NCI-H2081 treated with DMSO at 0.1 percent for 48 hours (cell line): Measurements from ENCODE around the gene EFL1.

Source experiments
- DNase-seq: peaks from one replicate; lab custom pipeline; 2025; lab: John Stamatoyannopoulos, UW

EFL1 gene

DNA sequence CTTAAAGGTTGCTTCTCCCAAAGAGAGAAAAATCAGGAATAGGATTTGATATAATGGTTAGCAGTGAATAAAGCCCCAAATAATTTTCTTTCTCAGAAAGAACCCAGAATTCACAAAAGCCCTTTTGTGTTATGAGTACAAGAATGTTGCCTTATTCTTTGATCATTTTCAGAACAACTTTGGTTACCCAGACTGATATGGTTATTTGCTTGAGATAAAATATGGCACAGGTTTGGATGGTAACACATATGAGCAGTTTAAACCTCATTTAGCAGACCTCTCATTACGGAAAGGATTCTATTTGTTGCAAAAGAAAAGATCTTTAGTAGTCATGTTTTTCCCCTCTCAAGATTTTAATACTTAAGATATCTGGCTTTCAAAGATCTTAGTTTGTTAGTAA lies 111.9 kb downstream of the EFL1 start:
- DNase-seq = no peak

DNA sequence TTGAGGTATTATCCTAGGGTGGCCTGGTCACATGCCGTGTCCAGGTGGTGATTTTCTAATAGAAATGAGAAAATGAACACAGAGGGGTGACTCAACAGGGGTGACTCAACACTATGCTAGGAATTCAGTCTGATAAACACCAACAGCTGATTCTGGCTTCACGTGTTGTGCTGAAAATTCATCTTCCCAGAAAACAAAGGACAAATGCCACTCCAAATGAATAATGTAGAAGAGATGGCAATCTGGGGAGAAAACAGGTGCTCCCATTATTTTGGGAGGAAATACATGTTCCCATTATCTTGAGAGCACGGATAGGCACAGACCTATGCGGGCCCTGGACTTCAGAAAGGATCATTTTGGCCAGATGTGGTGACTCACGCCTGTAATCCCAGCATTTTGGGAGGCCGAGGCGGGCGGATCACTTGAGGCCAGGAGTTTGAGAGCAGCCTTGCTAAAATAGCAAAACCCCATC lies 115.5 kb downstream of the EFL1 start:
- no peak for DNase-seq

DNA sequence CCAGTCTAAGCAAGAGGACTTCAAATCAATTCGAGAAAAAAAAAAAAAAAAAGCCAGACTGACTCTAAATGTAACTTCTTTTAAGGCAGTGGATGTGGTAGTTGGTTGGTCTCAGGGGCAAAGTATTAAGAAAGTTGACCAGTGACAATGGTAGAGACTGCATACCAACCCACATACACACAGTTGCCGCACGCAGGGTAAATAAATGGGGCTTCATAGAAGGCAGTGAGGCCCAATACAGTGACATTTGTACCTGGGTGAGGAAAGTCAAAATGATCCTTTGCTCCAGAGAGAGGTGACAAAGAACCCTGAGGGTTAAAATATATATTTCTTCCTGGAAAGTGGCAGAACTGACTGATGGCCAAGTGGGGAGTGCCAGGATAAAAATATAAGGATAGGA lies 116.0 kb downstream of the EFL1 start:
- no peak for DNase-seq

DNA sequence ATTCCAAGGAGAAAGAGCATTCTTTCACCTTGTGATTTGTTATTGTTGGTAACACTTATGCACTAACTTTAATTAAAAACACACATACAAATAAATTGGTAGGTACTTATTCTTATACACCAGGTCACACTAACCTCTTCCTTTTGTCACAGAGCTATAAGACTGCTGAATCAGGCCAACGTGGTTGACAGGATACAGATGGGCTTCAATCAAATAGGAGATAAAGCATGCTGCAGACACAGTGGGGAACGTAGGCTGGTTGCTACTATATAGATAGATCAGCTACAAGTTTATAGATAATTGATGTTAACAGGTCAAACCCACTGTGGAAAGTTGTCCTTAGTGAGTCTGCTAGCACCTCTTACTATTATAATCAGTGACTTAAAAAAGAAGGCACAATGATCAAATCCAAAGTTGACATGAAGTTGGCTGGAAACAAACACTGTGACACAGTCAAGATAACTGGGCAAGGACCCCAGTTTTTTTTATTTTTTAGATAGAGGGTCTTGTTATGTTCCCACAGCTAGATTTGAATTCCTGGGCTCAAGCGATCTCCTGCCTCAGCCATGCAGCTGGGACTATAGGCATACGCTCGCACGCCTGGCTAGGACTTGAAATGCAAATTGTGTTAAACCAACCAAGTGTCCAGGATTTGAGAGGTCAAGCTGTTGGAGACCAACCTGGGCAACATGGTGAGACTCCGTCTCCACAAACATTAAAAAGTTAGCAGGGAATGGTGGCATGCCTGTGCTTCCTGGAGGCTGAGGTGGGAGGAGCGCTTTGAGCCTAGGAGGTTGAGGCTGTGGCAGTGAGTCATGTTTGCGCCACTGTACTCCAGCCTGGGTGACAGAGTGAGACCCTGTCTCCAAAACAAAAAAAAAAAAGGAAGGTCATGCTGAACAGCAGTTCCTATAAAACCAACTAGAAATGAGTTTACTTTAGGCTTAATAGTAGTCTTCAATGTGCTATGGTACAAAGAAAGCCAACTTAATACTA lies 118.8 kb downstream of the EFL1 start:
- DNase-seq = no peak

DNA sequence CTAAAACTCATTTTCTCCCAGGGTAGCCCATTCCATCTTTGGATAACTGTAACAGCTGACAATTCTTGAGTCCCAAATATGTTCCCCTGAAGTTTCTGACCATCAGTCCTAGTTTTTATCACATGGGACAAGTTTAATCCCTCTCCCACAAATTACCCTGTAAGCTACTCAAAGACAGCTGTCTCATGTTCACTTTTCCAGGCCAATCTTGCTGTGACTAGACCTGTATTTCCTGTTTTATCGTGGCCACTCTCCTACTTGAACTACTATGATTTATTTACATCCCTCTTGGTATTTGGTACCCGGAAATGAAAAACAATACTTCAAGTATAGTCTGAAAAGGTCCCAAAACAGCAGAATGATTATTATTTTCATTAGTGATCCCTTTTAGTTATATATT lies 121.6 kb downstream of the EFL1 start:
- no peak for DNase-seq

DNA sequence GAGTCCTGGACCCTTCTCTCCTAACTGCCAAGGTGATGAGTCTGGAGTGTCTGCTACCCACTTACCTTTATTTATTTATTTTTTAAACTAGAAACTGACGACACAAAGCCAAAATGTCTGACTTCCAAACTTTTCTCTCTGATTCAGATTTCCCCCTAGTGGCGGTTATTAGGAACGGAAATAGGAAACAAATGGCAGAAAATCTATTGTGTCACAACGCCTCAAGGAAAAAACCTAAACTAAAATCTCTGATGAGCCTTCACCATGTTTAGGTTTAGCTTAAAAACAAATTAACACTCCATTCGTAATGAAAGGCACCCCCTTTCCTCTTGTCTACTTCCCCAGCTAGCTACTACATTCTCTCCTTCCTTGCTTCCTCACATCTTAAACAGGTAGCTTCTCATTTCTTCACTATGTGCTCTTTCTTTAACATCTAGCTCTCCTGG lies 122.7 kb downstream of the EFL1 start:
- DNase-seq = peak; percentile 23

DNA sequence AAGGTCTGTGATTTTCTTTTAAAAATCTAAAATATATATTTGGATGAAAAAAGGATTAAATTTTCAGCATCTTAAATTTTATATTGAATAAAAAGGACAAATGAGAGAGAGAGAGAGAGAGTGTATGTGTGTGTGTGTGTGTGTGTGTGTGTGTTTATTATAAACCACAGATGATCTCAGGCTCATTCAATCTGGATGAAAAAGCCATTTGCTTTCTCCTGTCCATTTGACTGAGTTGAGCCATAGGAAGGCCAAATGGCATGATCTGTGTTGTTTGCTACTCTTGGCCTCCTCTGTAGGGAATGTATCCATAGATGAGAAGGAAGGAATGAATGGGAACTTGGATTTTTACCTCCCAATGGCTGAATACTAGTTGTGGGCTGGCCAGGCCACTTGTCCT lies 124.2 kb downstream of the EFL1 start:
- no peak for DNase-seq

DNA sequence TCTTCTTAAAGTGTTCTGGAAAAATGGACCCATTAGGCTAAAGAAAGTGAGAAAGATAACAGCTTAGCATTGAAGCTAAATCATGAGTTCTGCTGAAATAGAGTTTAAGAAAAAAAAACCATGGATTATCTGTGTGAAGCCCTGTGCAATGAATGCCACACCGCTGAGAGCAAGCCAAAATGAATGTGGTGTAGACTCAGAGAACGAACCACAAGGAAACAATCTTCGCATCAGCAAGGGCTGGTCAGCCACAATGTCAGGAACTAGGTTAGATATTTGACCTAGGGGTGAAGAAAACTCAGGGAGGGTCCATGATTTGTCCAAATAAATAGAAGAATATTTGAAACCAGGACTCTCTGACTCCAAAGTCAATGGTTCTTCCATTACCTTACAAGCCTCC lies 125.3 kb downstream of the EFL1 start:
- no peak for DNase-seq

DNA sequence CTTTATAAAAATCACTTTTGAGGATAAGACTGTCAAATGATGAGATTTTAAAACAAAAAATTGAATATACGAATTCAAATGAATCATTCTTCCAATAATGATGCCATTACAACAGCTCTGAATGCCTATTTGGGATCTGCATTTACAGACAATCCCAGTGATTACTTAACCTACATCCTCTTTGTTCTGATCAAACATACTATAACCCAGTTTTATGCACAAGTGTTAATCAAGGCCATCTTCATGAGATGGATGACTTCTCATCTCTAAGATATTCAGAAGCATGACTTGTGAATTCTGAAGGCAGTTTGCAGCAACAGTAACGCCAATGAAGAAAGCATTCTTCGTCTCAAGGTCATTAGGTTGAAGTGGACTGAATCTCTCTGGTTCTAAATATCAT lies 126.4 kb downstream of the EFL1 start:
- no peak for DNase-seq

DNA sequence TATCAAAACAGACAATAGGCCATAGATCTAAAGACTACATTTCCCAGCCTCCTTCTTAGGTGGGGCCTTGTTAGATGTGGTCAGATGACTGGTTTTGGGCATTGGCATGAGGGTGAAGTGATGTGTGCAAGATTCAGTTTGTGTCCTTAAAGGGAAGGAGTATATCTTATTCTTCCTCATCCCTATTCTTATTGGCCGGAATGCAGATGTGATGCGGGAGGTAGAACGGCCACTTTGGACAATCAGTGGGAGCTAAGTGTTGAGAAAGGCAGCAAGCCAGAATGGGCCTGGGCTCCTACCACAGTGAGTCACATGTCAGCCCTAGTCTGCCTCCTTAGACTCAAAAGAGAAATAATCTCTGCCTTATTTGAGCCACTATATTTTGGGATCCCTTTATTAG lies 126.9 kb downstream of the EFL1 start:
- DNase-seq = no peak

DNA sequence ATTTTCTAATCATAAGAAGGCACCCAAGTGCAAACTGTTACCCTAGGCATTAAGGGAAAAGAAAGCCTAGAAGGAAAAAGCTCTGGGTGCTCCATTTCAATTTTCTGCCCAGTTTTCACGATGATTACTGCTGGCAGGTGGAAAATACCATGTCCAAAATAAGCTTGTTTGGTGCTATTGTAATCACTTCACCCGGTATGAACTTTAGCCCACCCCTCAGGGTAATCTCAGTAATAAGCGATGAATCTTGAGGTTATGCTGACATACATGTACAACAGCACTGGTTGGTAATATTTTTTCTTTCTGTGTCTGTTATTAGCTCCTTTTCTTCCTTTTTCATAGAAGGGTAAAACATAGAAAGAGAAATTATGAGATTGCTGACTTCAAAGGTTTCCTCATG lies 128.1 kb downstream of the EFL1 start:
- no peak for DNase-seq

DNA sequence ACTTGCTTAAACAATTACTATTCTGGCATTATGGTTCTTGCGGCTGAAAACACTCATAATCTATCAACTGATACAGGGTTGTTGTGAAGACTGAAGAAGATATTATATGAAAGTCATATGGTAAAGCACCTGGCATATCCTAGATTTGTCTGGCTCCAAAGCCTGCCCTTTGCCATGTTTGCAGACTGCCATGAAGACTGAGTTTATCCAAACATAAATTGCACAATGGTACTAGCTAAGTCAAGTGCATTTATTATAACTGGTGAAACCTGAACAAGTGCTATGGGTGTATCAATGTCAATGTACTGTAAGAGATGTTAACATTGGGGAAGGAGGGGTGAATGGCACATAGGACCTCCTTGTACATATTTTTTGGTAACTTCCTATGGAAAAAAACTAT lies 129.3 kb downstream of the EFL1 start:
- DNase-seq = no peak

DNA sequence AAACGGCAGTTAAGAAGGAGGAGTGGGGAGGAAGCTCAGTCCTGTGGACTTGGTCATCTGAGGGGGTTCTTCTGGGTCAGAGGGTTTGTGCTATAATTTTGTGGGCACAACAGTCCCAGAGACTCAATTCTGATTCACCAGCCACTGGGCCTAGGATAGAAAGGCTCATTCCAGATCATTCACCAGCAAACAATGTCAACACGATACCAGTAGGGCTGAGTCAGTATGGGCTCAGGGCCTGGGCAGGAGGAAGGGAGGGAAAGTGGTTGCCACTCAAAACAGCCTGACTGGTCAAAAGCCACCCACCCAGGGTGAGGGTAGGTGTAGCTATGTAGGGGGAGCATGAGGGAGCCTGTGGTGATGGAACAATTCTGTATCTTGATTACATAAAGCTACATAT lies 129.8 kb downstream of the EFL1 start:
- no peak for DNase-seq

DNA sequence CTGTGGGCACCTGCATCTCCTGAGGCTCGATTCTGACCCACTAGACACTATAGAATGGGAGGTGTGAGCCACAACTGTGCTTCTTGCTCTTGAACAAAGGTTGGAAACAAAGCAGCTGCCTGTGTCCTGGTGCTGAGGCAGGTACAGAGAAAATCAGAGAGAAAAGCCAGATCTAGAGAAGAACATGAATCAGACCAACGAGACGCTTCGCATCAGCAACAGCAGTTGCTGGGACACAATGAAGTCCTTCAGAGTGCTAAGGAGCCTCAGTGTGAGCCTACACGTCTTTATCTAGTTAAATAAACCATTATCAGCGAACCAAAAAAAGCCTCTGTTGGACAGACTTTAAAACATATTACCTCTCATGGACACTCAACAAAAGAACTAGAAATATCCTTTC lies 130.4 kb downstream of the EFL1 start:
- DNase-seq = no peak

DNA sequence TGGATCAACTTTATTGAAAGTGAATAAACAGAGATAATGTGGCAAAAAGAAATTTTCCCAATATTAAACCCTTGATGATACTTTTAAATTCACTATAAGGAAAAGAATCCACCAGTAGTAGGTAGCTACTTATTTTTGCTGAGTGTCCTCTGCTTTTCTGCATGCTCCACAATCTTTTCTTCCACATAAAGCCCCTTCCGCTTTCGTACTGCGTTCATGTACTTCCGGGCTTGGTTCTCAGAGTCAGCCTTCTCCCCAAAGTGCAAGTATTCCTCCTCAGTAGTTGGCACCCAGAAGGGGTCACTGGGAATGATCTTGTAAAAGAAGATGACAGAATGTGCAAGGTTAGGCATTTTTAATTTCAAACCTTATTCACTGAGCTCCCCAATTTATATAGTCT lies 132.3 kb downstream of the EFL1 start:
- DNase-seq = no peak

DNA sequence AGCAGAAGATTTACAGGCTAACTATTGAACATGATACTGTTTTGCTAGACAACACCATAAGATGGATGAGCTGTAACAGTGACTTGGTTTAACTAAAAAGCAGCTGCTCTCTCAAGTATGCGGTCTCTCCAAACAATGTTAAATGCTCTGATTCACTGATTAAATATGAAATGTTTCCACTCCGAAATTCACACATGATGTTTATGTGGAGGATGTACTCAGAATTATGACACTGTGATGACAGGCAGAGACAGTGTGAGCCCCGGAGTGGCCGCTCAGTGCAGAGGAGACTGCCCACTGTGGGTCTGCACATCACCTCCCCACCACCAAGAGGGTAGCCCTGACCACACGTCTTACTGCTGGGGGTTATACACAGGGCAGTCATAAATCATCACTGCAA lies 132.8 kb downstream of the EFL1 start:
- no peak for DNase-seq

DNA sequence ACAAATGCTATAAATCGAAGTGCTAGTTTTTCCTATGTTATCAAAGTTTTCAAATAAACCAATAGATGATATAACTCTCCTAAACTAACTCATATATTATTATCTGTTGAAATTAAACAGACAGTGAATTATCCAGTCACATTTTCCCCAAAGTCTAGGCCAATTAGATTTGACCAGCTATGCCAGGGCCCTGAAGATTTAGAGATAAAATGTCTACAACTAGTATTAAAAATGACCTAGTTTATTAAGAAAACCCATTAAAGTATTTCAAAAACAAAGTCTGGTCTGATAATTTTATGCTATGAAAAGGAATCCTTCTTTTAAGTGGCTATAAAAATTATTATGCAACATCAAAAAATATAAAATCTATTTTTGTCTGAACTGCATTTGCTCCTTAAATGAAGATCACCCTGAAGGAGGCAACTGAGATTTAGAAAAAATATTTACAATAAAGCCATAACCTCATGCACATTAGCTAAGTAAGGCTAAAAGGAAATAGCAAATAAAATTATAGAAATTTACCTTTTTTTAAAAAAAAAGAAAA lies 133.3 kb downstream of the EFL1 start:
- no peak for DNase-seq

DNA sequence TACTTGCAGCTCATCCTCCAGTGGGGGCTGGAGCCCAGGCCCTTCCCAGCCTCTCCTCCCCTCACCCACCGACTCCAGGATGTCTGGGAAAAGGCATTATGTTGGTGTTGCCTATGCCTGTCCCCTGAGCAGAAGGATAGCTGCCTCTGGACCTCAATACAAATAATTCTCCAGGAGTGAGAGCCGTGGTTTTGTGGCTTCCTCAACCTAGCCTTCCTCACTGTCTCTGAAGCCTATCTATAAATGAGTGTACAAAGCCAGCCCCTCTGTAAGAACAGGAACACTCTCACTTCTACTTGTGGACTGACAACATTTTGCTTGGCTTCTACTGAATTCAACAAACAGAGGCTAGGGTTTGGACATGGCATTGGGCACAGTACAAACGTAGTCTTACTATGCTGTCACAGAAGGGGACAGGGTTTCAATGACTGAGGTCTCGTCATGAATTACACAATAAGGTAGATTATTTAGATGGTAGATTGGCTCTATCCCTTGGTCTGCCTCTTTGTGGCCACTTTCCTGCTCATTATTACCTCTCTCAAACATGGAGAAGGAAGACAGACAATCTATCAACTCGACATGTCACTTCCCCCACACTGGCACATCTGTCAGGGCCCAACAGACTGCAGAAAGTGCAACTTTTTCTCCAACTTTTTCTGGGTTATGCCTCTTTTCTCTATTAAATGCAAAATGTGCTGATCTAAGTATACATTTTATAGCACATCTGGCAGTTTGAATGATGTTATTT lies 134.0 kb downstream of the EFL1 start:
- no peak for DNase-seq

DNA sequence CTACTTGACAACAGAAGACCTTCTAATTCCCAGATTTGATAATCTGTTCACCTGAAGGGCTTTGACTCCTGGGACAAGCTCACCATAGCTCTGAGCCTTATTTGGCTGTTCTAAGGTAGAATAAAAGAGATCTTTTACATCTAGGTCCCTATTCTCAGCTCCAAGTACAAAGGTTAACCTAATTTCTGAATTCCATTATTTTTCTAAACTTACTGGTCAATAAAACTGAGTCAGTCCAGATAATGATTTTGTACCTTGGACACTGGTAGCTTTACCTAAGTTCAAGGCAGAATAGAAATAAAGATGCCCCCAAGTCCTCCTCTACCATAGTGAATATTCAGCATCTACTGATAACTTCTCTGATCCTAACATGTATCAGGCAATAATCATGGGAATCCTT lies 135.0 kb downstream of the EFL1 start:
- DNase-seq = no peak

DNA sequence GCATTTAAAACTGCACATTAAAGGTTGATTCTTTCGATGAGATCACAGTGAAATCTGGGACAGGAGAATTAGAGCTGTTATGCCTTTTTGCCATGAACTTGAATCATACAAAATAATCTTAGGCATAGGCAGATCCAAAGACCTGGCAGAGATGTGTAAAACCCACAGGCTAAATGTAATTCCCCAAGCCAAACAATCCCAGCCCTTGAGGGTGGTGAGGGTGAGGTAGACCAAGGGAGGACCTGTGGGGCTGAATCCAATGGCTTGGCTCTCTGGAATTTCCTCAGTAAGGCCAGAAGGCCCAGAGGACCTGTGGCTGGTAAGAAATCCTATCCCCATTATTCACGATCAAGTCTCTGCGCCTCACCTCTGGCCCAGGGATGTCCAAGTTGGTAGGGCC lies 136.2 kb downstream of the EFL1 start:
- DNase-seq = no peak

DNA sequence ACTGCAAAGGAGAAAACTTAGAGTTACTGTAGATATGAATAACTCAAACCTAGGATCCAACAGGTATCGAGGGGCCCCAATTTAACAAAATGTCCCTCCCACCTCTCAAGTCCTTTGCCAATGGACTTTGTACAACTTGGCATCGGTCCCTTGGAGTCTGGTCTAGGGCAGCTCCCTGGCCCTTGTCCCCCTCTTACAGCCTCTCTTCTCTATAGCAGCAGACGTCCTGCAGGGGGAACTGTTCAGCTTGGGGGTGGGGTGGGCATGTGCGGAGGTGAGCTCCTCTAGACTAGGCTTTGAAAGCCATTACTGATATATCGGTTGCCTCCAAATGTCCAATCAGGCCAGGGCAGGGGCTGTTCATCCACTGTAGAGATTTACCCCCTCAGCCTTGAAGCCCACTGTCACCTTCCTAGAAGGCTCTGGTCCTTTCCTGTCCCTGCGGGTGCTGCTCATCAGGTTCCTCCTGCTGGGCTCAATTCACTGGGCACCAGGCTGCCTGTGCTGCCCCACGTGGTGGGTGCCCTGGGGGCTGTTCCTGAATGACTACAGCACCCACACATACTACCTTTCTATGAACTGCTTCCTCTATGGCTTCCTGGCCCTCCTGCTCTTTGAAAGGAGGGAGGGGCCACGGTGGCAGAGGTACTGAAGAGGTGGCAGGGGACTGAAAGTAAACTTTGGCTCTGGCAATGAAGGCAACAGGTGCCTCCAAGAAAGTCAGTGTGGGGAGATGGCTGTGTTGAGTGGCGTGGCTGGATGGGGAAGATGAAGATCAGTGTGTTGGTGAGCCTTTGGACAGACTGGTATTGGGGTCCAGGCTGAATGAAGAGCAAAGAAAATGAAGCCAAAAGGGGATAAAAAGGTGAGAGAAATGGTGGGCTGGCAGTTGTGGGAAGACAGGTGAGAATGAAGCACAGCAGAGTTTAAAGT lies 137.9 kb downstream of the EFL1 start:
- DNase-seq = no peak
